GM21723 (cell line): ENCODE data around the gene SPOPL.
"Not testable (repeated sequence)": the region's sequence is repeated elsewhere in the genome, so short reads cannot be mapped to it uniquely, and the experiment has no call there.

Experiments used
- ATAC-seq: cut with Tn5 transposase; IDR thresholded peaks from one replicate; pipeline ENCODE4 v1.9.1; 2021; ENCODE audit warnings: mild to moderate bottlenecking, moderate library complexity; ENCODE audit not compliant: unreplicated experiment

SPOPL gene

DNA sequence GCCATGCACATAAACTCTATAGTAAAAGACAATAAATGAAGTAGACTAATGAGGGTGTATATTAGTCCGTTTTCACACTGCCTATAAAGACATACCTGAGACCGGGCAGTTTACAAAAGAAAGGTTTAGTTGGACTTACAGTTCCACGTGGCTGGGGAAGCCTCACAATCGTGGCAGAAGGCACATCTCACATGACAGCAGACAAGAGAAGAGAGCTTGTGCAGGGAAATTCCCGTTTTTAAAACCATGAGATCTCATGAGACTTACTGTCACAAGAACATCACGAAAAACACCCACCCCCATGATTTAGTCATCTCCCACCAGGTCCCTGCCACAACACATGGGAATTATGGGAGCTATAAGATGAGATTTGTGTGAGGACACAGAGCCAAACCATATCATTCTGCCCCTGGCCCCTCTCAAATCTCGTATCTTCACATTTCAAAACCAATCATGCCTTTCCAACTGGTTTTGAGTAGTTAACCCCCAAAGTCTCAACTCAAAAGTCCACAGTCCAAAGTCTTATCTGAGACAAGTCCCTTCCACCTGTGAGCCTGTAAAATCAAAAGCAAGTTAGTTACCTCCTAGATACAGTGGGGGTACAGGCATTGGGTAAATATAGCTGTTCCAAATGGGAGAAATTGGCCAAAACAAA, 21.6 kb downstream of the SPOPL start:
- ATAC-seq = peak; percentile 66

DNA sequence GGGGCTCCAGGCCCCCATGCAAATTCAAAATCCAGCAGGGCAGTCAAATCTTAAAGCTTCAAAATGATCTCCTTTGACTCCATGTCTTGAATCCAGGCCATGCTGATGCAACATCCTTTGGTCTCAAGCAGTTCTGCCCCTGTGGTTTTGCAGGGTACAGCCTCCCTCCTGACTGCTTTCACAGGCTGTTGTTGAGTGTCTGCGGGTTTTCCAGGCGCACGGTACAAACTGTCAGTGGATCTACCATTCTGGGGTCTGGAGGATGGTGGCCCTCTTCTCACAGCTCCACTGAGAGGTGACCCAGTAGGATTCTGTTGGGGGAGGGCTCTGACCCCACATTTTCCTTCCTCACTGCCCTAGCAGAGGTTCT, 22.1 kb downstream of the SPOPL start:
- ATAC-seq = not testable (repeated sequence)

DNA sequence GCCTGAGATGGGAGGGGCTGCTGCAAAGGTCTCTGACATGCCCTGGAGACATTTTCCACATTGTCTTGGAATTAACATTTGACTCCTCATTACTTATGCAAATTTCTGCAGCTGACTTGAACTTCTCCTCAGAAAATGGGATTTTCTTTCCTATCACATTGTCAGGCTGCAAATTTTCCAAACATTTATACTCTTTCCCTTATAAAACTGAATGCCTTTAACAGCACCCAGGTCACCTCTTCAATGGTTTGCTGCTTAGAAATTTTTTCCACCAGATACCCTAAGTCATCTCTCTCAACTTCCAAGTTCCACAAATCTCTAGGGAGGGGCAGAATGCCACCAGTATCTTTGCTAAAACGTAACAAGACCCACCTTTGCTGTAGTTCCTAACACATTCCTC, 22.8 kb downstream of the SPOPL start:
- ATAC-seq = not testable (repeated sequence)

GRCh38 chr2:138531913-138532312, 30.3 kb downstream of the SPOPL start:
- no peak for ATAC-seq

GRCh38 chr2:138534791-138535190, 33.2 kb downstream of the SPOPL start:
- no peak for ATAC-seq

GRCh38 chr2:138536302-138536701, 34.7 kb downstream of the SPOPL start:
- peak; percentile 80 for ATAC-seq

- peak; percentile 9 for ATAC-seq
These were observed 35.2 kb downstream of the SPOPL start for GRCh38 chr2:138536740-138537139.

GRCh38 chr2:138537170-138537915, 35.8 kb downstream of the SPOPL start:
- no peak for ATAC-seq

- not testable (repeated sequence) for ATAC-seq
These were observed 42.6 kb downstream of the SPOPL start for GRCh38 chr2:138544206-138544605.

GRCh38 chr2:138548796-138549195, 47.2 kb downstream of the SPOPL start:
- no peak for ATAC-seq

GRCh38 chr2:138550172-138550571, 48.6 kb downstream of the SPOPL start:
- ATAC-seq = no peak

- no peak for ATAC-seq
These were observed 49.2 kb downstream of the SPOPL start for GRCh38 chr2:138550670-138551287.

GRCh38 chr2:138554123-138554522, 52.6 kb downstream of the SPOPL start:
- ATAC-seq = no peak

- ATAC-seq = no peak
These were observed 58.1 kb downstream of the SPOPL start for GRCh38 chr2:138559641-138560040.

GRCh38 chr2:138564586-138565229, 63.1 kb downstream of the SPOPL start:
- ATAC-seq = no peak

GRCh38 chr2:138565230-138565598, 63.6 kb downstream of the SPOPL start:
- no peak for ATAC-seq

GRCh38 chr2:138572318-138572717, 70.7 kb downstream of the SPOPL start:
- ATAC-seq = no peak

- no peak for ATAC-seq
These were observed 75.5 kb downstream of the SPOPL start for GRCh38 chr2:138577066-138577465.

GRCh38 chr2:138579556-138579955, 78.0 kb downstream of the SPOPL start:
- no peak for ATAC-seq

DNA sequence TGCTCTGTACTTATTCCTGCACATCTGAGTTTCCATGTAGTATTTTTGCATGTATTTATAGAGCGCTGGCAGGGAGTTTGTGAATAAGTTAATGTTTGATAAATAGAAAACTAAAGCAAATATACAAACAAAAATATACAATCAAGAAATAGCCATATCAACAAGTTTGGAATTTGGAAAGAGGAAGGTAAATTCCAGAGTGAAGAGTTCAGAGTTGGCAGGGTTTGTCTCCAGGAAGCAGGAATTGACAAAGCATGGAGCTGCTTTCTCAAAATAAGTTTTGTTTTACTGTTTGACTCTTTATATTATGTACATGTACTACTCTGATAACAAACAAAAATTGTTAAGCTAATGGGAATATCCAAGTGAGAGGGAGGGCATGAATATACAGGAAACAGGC, 80.3 kb downstream of the SPOPL start:
- no peak for ATAC-seq

DNA sequence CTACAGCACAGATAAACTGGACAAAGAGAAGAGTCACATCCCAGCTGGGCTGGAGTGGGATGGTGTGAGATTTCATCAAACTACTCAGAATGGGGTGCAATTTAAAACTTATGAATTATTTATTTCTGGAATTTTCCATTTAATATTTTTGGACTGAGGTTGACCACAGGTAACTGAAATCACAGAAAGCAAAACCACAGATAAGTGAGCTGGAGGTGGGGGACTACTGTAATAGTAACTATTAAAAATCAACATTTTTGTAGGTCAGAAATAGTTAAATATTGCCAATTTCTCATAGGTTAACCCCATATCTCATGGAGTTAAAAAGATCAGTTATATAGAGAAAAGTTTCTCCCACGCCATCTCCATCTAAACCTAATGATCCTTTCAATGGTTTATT, 88.1 kb downstream of the SPOPL start:
- no peak for ATAC-seq

GRCh38 chr2:138596403-138596802, 94.8 kb downstream of the SPOPL start:
- no peak for ATAC-seq
